B cell (primary cell): ENCODE results near the gene HSBP1L1.

ENCODE experiments used
- CTCF ChIP-seq: fragments of 200-600 bp; IDR thresholded peaks from one replicate; pipeline ENCODE4 v1.8.0; 2022; ENCODE audit warnings: antibody characterized with exemption, mild to moderate bottlenecking
- EZH2 ChIP-seq: IDR thresholded peaks from 2 replicates; pipeline ENCODE4 v1.6.1; 2012; ENCODE audit warnings: borderline replicate concordance, low read depth, mild to moderate bottlenecking, moderate library complexity, low read length; ENCODE audit not compliant: insufficient read depth, poor library complexity, severe bottlenecking

- no peak for TF ChIP-seq CTCF
- no peak for TF ChIP-seq EZH2
These were observed 41.5 kb upstream of the HSBP1L1 start for GRCh38 chr18:79922971-79923411.
